GM23338 (cell line): ENCODE measurements around the gene NECTIN2.

Source experiments
- CREB1 ChIP-seq: fragments of 250-450 bp; sonication (Bioruptor Pico); IDR thresholded peaks from 2 replicates; pipeline ENCODE4 v1.5.0; 2020; ENCODE audit warnings: low read depth, mild to moderate bottlenecking, moderate library complexity
- CTCF ChIP-seq, 2 experiments: fragments of 200-600 bp in 1 of 2; sonication (generic) in 1 of 2; conservative IDR thresholded peaks; 2 replicates each; pipeline versions ENCODE4 v1.5.1 to v1.6.1; 2016 to 2017; ENCODE audit warnings: antibody characterized with exemption in 2 of 2, low read depth in 2 of 2, mild to moderate bottlenecking in 2 of 2, moderate library complexity in 1 of 2
- EZH2 ChIP-seq: fragments of 200-600 bp; sonication (generic); IDR thresholded peaks from one replicate; pipeline ENCODE4 v1.8.0; 2017; ENCODE audit warnings: antibody characterized with exemption, mild to moderate bottlenecking, low read depth; ENCODE audit not compliant: unreplicated experiment
- EZH2phosphoT487 ChIP-seq: fragments of 200-600 bp; sonication (generic); IDR thresholded peaks from one replicate; pipeline ENCODE4 v1.8.1; 2018; ENCODE audit warnings: antibody characterized with exemption; ENCODE audit not compliant: unreplicated experiment
- JUNB ChIP-seq: IDR thresholded peaks from one replicate; pipeline ENCODE4 v1.6.1; 2016; ENCODE audit warnings: antibody characterized with exemption; ENCODE audit not compliant: unreplicated experiment
- NANOG ChIP-seq: IDR thresholded peaks from 2 replicates; pipeline ENCODE4 v1.6.1; 2016; ENCODE audit warnings: antibody characterized with exemption, borderline replicate concordance
- POLR2AphosphoS5 ChIP-seq: IDR thresholded peaks from 2 replicates; pipeline ENCODE4 v1.6.1; 2016; ENCODE audit warnings: antibody characterized with exemption, low read depth
- REST ChIP-seq: IDR thresholded peaks from one replicate; pipeline ENCODE4 v1.6.1; 2018; ENCODE audit warnings: antibody characterized with exemption; ENCODE audit not compliant: unreplicated experiment
- STAT1 ChIP-seq: IDR thresholded peaks from one replicate; pipeline ENCODE4 v1.6.1; 2016; ENCODE audit warnings: antibody characterized with exemption; ENCODE audit not compliant: unreplicated experiment
- ZNF331 ChIP-seq: fragments of 250-450 bp; sonication (Bioruptor Pico); IDR thresholded peaks from 2 replicates; pipeline ENCODE4 v1.5.0; 2020; ENCODE audit warnings: low read depth, mild to moderate bottlenecking, moderate library complexity
- ZNF462 ChIP-seq: fragments of 250-450 bp; sonication (Bioruptor Pico); IDR thresholded peaks from 2 replicates; pipeline ENCODE4 v1.5.0; 2020; ENCODE audit warnings: mild to moderate bottlenecking, moderate library complexity

- TF ChIP-seq POLR2AphosphoS5, result no peak
- TF ChIP-seq CTCF (conservative IDR thresholded peaks at IDR 0.05; ENCODE audit: low read depth in 2 of 2), result no peak
- no peak for TF ChIP-seq ZNF331 (CRISPR knock-in tag)
- TF ChIP-seq EZH2phosphoT487, result no peak
- TF ChIP-seq EZH2, result no peak
- TF ChIP-seq REST, result no peak
- no peak for TF ChIP-seq JUNB
- TF ChIP-seq CREB1 (CRISPR knock-in tag), result no peak
- no peak for TF ChIP-seq STAT1
- TF ChIP-seq ZNF462 (CRISPR knock-in tag), result no peak
- no peak for TF ChIP-seq NANOG
Measured at GRCh38 chr19:44887648-44888047, 41.6 kb downstream of the NECTIN2 start.
